ENCODE results near the gene FNIP2. TPM values are rescaled to one million over a fixed set of nuclear protein-coding genes. Genes with fewer than 3 reads are reported as not detected.

The FNIP2 gene
- total and polyA plus RNA-seq, 2 donors (not counting 1 experiment from before 2014, with no cell fraction given): 16.9 to 36.8 TPM

GRCh38 chr4:158760866-158761265, 8.0 kb upstream of the FNIP2 start:
- Histone ChIP-seq H2AFZ (ENCODE audit: low read length) (no peak overlapping the region), H4K20me1 (ENCODE audit: control insufficient read depth, extremely low read depth, insufficient read depth, low read length) (no peaks in the 10 kb centered on the region), H3K27me3 (ENCODE audit: control insufficient read depth, insufficient read depth, low read length) (no peaks in the 10 kb centered on the region), H3K79me2 (ENCODE audit: control insufficient read depth, insufficient read depth, low read length) (no peaks in the 10 kb centered on the region), H3K4me3 (replicated peaks in 1 of 4; ENCODE audit: control extremely low read depth in 1 of 4, insufficient read depth in 1 of 4, low read depth in 3 of 4, low read length in 4 of 4) (no peak overlapping the region), H3K4me1 (ENCODE audit: control insufficient read depth, extremely low read depth, insufficient read depth, low read length) (no peaks in the 10 kb centered on the region), H3K9me3 (ENCODE audit: control insufficient read depth, insufficient read depth, low read depth, low read length) (no peaks in the 10 kb centered on the region), H3K27ac (ENCODE audit: insufficient read depth, low read length) (no peak overlapping the region), H3K4me2 (ENCODE audit: extremely low read depth, insufficient read depth, low read length) (no peak overlapping the region), H3K9ac (ENCODE audit: insufficient read depth, low read length) (no peak overlapping the region), H3K36me3 (ENCODE audit: control insufficient read depth, insufficient read depth, low read length) (no peaks in the 10 kb centered on the region)
- peak in 1 of 2 donors; percentile 85 for DNase-seq (ENCODE audit: low read depth in 2 of 2)
- no peak for TF ChIP-seq CTCF (conservative IDR thresholded peaks at IDR 0.05 in 1 of 2, IDR thresholded peaks at IDR 0.05 in 1 of 2; ENCODE audit: low read depth in 1 of 2, low read length in 2 of 2)
- no peak for TF ChIP-seq EZH2 (IDR thresholded peaks at IDR 0.05; ENCODE audit: low read length, missing control alignments)

DNA sequence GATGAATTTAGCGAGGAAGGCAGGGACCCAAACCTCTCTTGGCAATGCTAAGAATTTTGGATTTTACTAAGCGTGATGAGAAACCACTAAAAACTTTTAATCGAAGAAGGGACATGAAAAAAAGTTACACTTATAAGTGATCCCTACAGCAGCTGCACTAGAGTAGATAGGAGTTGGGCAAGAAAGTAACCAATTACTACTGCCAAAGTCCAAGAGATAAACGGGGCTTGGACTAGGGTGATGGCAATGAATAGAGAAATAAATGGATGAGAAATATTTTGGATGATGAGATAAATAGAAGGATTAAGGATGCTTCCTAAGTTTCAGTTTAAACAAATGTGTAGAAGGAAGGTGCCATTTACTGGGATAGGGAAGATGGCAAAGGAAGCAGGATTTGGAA, 6.3 kb upstream of the FNIP2 start:
- H3K27ac ChIP-seq (ENCODE audit: insufficient read depth, low read length): no peak overlapping the region
- no peaks in the 10 kb centered on the region for H3K27me3 ChIP-seq (ENCODE audit: control insufficient read depth, insufficient read depth, low read length)
- TF ChIP-seq EZH2 (IDR thresholded peaks at IDR 0.05; ENCODE audit: low read length, missing control alignments): no peak
- no peak for TF ChIP-seq CTCF (conservative IDR thresholded peaks at IDR 0.05 in 1 of 2, IDR thresholded peaks at IDR 0.05 in 1 of 2; ENCODE audit: low read depth in 1 of 2, low read length in 2 of 2)
- no peak overlapping the region for H3K9ac ChIP-seq (ENCODE audit: insufficient read depth, low read length)
- no peak overlapping the region for H2AFZ ChIP-seq (ENCODE audit: low read length)
- no peak overlapping the region for H3K4me2 ChIP-seq (ENCODE audit: extremely low read depth, insufficient read depth, low read length)
- no peaks in the 10 kb centered on the region for H4K20me1 ChIP-seq (ENCODE audit: control insufficient read depth, extremely low read depth, insufficient read depth, low read length)
- no peak for DNase-seq (ENCODE audit: low read depth in 2 of 2)
- H3K4me3 ChIP-seq (replicated peaks in 1 of 4; ENCODE audit: control extremely low read depth in 1 of 4, insufficient read depth in 1 of 4, low read depth in 3 of 4, low read length in 4 of 4): no peak overlapping the region
- no peaks in the 10 kb centered on the region for H3K79me2 ChIP-seq (ENCODE audit: control insufficient read depth, insufficient read depth, low read length)
- no peaks in the 10 kb centered on the region for H3K9me3 ChIP-seq (ENCODE audit: control insufficient read depth, insufficient read depth, low read depth, low read length)
- no peaks in the 10 kb centered on the region for H3K4me1 ChIP-seq (ENCODE audit: control insufficient read depth, extremely low read depth, insufficient read depth, low read length)
- no peaks in the 10 kb centered on the region for H3K36me3 ChIP-seq (ENCODE audit: control insufficient read depth, insufficient read depth, low read length)

DNA sequence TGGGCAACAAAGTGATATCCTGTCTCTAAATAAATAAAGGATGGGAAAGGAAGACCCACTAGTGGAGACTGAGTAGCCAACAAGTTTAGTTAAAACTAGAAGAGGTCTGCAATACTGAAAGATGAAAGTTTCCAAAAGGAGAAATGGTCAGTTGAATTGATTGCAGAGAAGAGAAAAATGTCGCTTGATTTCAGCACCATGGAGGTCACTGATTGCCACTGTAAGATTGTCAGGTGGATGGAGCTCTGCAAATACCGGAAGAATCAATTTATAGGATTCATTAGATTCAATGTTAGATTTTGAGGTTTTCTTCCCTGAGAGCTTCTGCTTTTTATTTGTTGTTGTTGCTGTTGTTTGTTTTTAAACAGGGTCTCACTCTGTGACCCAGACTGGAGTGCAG, 5.4 kb upstream of the FNIP2 start:
- no peaks in the 10 kb centered on the region for H3K79me2 ChIP-seq (ENCODE audit: control insufficient read depth, insufficient read depth, low read length)

More for the DNA sequence above, 5.4 kb upstream of the FNIP2 start:
- H3K4me1 ChIP-seq (ENCODE audit: control insufficient read depth, extremely low read depth, insufficient read depth, low read length): no peaks in the 10 kb centered on the region
- TF ChIP-seq EZH2 (IDR thresholded peaks at IDR 0.05; ENCODE audit: low read length, missing control alignments) (no peak), CTCF (conservative IDR thresholded peaks at IDR 0.05 in 1 of 2, IDR thresholded peaks at IDR 0.05 in 1 of 2; ENCODE audit: low read depth in 1 of 2, low read length in 2 of 2) (no peak)
- H3K36me3 ChIP-seq (ENCODE audit: control insufficient read depth, insufficient read depth, low read length): no peaks in the 10 kb centered on the region
- no peak overlapping the region for H2AFZ ChIP-seq (ENCODE audit: low read length)
- no peak for DNase-seq (ENCODE audit: low read depth in 2 of 2)
- no peak overlapping the region for H3K9ac ChIP-seq (ENCODE audit: insufficient read depth, low read length)
- H3K4me2 ChIP-seq (ENCODE audit: extremely low read depth, insufficient read depth, low read length): no peak overlapping the region
- no peaks in the 10 kb centered on the region for H4K20me1 ChIP-seq (ENCODE audit: control insufficient read depth, extremely low read depth, insufficient read depth, low read length)
- no peaks in the 10 kb centered on the region for H3K27me3 ChIP-seq (ENCODE audit: control insufficient read depth, insufficient read depth, low read length)
- no peak overlapping the region for H3K4me3 ChIP-seq (replicated peaks in 1 of 4; ENCODE audit: control extremely low read depth in 1 of 4, insufficient read depth in 1 of 4, low read depth in 3 of 4, low read length in 4 of 4)
- H3K27ac ChIP-seq (ENCODE audit: insufficient read depth, low read length): no peak overlapping the region
- no peaks in the 10 kb centered on the region for H3K9me3 ChIP-seq (ENCODE audit: control insufficient read depth, insufficient read depth, low read depth, low read length)
